CD14-positive monocyte (primary cell): ENCODE results near the gene RNF126. TPM values are rescaled to one million over a fixed set of nuclear protein-coding genes. Genes with fewer than 3 reads are reported as not detected.

Source experiments
- DNase-seq, 3 donors: peaks; one replicate each; pipeline ENCODE4 v3.0.0-alpha.2; 2011 to 2022
- H2AFZ ChIP-seq: 2 replicates; pipeline ENCODE4 v1.6.0; 2012; ENCODE audit warnings: mild to moderate bottlenecking, low read depth, low read length, inconsistent platforms; ENCODE audit not compliant: insufficient read depth, poor library complexity, severe bottlenecking
- H3K27ac ChIP-seq, 2 donors: 1 replicate in 1 of 2; 2 replicates in 1 of 2; pipeline ENCODE4 v1.5.1; 2012 to 2013; ENCODE audit warnings: low read length in 2 of 2, control low read depth in 1 of 2, inconsistent platforms in 1 of 2, low read depth in 1 of 2, mild to moderate bottlenecking in 1 of 2
- H3K27me3 ChIP-seq, 2 donors: one replicate each; pipeline versions ENCODE4 v1.6.0 to v1.6.1; 2011 to 2013; ENCODE audit warnings: low read length in 2 of 2; ENCODE audit not compliant: control insufficient read depth in 2 of 2, insufficient read depth in 2 of 2
- H3K36me3 ChIP-seq, 2 donors: replicated peaks in 1 of 2; 1 replicate in 1 of 2; 2 replicates in 1 of 2; pipeline versions ENCODE4 v1.5.1 to v1.6.1; 2012 to 2013; ENCODE audit warnings: low read length in 2 of 2, control low read depth in 1 of 2, inconsistent platforms in 1 of 2, mild to moderate bottlenecking in 1 of 2; ENCODE audit not compliant: insufficient read depth in 2 of 2, control insufficient read depth in 1 of 2
- H3K4me1 ChIP-seq, 2 donors: 1 replicate in 1 of 2; 2 replicates in 1 of 2; pipeline versions ENCODE4 v1.5.1 to v1.6.1; 2012 to 2013; ENCODE audit warnings: low read length in 2 of 2, control low read depth in 1 of 2, inconsistent platforms in 1 of 2, mild to moderate bottlenecking in 1 of 2, moderate library complexity in 1 of 2; ENCODE audit not compliant: insufficient read depth in 2 of 2, control insufficient read depth in 1 of 2
- H3K4me2 ChIP-seq: replicated peaks from 2 replicates; pipeline ENCODE3; 2012; ENCODE audit warnings: low read length, moderate library complexity, mild to moderate bottlenecking; ENCODE audit not compliant: poor library complexity, severe bottlenecking; ENCODE audit errors: extremely low read depth
- H3K4me3 ChIP-seq, 3 experiments: fragments of 200-600 bp in 1 of 3; sonication (generic) in 1 of 3; replicated peaks in 1 of 3; 1 replicate in 2 of 3; 2 replicates in 1 of 3; pipeline ENCODE4 v1.5.1; 2011 to 2013; ENCODE audit warnings: low read length in 3 of 3, mild to moderate bottlenecking in 3 of 3, control low read depth in 2 of 3, low read depth in 2 of 3, inconsistent platforms in 1 of 3, moderate library complexity in 1 of 3
- H3K79me2 ChIP-seq: 2 replicates; pipeline ENCODE4 v1.6.0; 2012; ENCODE audit warnings: mild to moderate bottlenecking, control low read depth, inconsistent platforms, low read length, moderate library complexity; ENCODE audit not compliant: insufficient read depth
- H3K9ac ChIP-seq: 2 replicates; pipeline ENCODE4 v1.6.0; 2017; ENCODE audit warnings: low read length, mild to moderate bottlenecking; ENCODE audit not compliant: insufficient read depth, poor library complexity, severe bottlenecking
- H3K9me3 ChIP-seq, 2 donors: replicated peaks in 1 of 2; 1 replicate in 1 of 2; 2 replicates in 1 of 2; pipeline versions ENCODE4 v1.5.1 to v1.6.1; 2012 to 2013; ENCODE audit warnings: low read length in 2 of 2, control low read depth in 1 of 2; ENCODE audit not compliant: control insufficient read depth in 1 of 2, insufficient read depth in 1 of 2
- H4K20me1 ChIP-seq: 2 replicates; pipeline ENCODE4 v1.6.0; 2012; ENCODE audit warnings: mild to moderate bottlenecking, low read length, control low read depth, moderate library complexity; ENCODE audit not compliant: insufficient read depth
- H3K27ac Mint-ChIP-seq, 7 donors: one replicate each; pipeline ENCODE4 v1.8.0; 2020; ENCODE audit warnings: mild to moderate bottlenecking in 7 of 7, mixed read lengths in 7 of 7, moderate library complexity in 6 of 7, inconsistent platforms in 2 of 7
- H3K27me3 Mint-ChIP-seq, 3 donors: one replicate each; pipeline ENCODE4 v1.8.0; 2021 to 2022; ENCODE audit warnings: low read depth in 3 of 3, mild to moderate bottlenecking in 3 of 3, mixed read lengths in 3 of 3, moderate library complexity in 3 of 3, inconsistent platforms in 1 of 3
- H3K36me3 Mint-ChIP-seq, 2 donors: one replicate each; pipeline ENCODE4 v1.8.0; 2020; ENCODE audit warnings: mixed read lengths in 2 of 2, inconsistent platforms in 1 of 2, mild to moderate bottlenecking in 1 of 2
- H3K4me1 Mint-ChIP-seq: one replicate; pipeline ENCODE4 v1.8.0; 2020; ENCODE audit warnings: mild to moderate bottlenecking, mixed read lengths
- H3K4me3 Mint-ChIP-seq, 2 donors: one replicate each; pipeline ENCODE4 v1.8.0; 2020; ENCODE audit warnings: mild to moderate bottlenecking in 2 of 2, mixed read lengths in 2 of 2, moderate library complexity in 1 of 2
- H3K9me3 Mint-ChIP-seq, 7 donors: one replicate each; pipeline ENCODE4 v1.8.0; 2020 to 2022; ENCODE audit warnings: mixed read lengths in 7 of 7, mild to moderate bottlenecking in 6 of 7, moderate library complexity in 6 of 7, inconsistent platforms in 2 of 7
- WGBS: methylation state at CpG from one replicate; pipeline ENCODE4 v1.1.5; 2013; ENCODE audit warnings: missing lambda C conversion rate; ENCODE audit not compliant: insufficient coverage; 5-methylcytosine and 5-hydroxymethylcytosine counted together
- intact Hi-C, 2 donors: fragments of 100-400 bp; cut with micrococcal nuclease; formaldehyde crosslinking; loops; one replicate each; pipeline versions ENCODE4 v1.15.0 to v1.15.1; 2023
- polyA plus RNA-seq, 3 donors: library from polyadenylated mRNA; depleted of rRNA in 1 of 3; unstranded in 2 of 3; stranded (reverse) in 1 of 3; fragments of 300-500 nt in 2 of 3; fragments of >200 nt in 1 of 3; fragmentation: Illumina TruSeq in 2 of 3; gene quantifications; 1 replicate in 2 of 3; 2 replicates in 1 of 3; pipeline ENCODE4 v1.2.3, GENCODE V29; 2012 to 2021
- TF ChIP-seq, protein P1 (sequence below): fragments of 200-600 bp; IDR thresholded peaks from one replicate; pipeline ENCODE4 v1.8.0; 2022; ENCODE audit warnings: antibody characterized with exemption, mild to moderate bottlenecking

RNF126 gene
- polyA plus RNA-seq, 3 donors: 29.1 to 51.6 (median 31.6) TPM

DNA sequence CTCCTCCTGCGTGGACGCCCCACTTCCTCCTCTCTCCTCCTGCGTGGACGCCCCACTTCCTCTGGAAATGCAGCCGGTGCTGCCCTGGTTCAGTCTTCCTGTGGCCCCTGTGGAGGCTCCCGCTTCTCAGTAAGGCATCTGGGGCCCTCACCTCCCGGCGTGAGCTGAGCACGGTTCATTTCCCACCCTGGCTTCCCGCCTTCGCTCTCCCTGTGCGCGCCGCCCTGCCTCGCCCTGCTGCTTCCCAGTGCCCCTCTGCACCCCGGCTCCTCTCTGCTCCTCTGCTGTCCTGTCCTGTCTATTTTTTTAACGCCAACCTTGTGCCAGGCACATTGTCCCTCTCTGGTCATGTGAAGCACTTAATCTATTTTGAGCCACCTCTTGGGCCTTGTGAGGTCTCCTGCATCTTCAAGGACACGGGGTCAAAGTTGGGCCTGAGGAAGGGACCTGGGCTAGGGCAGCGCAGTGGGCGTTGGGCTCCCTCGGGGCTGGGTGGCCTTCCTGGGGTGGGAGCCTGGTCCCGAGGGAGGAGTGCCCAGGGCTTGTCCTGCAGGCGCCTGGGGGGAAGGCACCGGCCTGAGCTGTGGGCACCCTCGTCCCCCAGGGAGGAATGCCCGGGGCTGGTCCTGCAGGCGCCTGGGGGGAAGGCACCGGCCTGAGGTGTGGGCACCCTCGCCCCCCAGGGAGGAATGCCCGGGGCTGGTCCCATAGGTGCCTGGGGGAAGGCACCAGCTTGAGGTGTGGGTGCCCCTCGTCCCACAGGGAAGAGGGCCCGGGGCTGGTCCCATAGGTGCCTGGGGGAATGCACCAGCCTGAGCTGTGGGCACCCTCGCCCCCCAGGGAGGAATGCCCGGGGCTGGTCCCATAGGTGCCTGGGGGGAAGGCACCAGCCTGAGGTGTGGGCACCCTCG, 60.4 kb downstream of the RNF126 start:
- Histone ChIP-seq H3K79me2 (no peaks in the 10 kb centered on the region), H3K4me3 (no peak overlapping the region), H3K36me3 (no peaks in the 10 kb centered on the region), H3K9ac (no peak overlapping the region), H3K27ac (no peak overlapping the region), H3K27me3 (no peaks in the 10 kb centered on the region), H2AFZ (no peak overlapping the region), H4K20me1 (no peaks in the 10 kb centered on the region), H3K4me2 (no peak overlapping the region), H3K4me1 (no peaks in the 10 kb centered on the region), H3K9me3 (peaks cover 0 to 19% of the 10 kb centered on the region in 2 donors)
- H3K4me3 Mint-ChIP-seq: no peak overlapping the region
- peaks cover 10 to 16% (median 12%) of the 10 kb centered on the region in 3 donors for H3K27me3 Mint-ChIP-seq
- intact Hi-C loops: no loop called here
- H3K9me3 Mint-ChIP-seq: peaks cover 2 to 25% (median 11%) of the 10 kb centered on the region in 7 donors
- TF ChIP-seq, protein P1, sequence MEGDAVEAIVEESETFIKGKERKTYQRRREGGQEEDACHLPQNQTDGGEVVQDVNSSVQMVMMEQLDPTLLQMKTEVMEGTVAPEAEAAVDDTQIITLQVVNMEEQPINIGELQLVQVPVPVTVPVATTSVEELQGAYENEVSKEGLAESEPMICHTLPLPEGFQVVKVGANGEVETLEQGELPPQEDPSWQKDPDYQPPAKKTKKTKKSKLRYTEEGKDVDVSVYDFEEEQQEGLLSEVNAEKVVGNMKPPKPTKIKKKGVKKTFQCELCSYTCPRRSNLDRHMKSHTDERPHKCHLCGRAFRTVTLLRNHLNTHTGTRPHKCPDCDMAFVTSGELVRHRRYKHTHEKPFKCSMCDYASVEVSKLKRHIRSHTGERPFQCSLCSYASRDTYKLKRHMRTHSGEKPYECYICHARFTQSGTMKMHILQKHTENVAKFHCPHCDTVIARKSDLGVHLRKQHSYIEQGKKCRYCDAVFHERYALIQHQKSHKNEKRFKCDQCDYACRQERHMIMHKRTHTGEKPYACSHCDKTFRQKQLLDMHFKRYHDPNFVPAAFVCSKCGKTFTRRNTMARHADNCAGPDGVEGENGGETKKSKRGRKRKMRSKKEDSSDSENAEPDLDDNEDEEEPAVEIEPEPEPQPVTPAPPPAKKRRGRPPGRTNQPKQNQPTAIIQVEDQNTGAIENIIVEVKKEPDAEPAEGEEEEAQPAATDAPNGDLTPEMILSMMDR: no peak
- WGBS: 74% methylated on average over 33 of the region's 35 CpGs
- H3K36me3 Mint-ChIP-seq: no peaks in the 10 kb centered on the region
- DNase-seq: no peak
- H3K4me1 Mint-ChIP-seq: peaks cover 2% of the 10 kb centered on the region
- no peak overlapping the region for H3K27ac Mint-ChIP-seq

DNA sequence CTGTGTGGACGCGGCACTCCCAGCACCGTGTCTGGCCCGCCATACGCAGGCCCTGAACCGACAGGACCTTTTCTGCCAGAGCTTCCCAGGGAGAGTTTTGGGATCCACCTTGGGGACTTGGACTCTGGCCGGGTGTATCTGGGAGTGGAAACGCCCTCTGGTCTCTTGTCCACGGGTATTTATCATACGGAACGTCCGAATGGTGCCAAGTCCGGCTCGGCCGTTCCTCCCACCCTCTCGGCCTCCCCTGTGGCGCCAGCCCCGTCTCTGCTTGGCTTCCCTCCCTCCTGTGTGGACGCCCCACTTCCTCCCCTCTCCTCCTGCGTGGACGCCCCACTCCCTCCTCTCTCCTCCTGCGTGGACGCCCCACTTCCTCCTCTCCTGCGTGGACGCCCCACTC, 61.2 kb downstream of the RNF126 start:
- Mint-ChIP-seq H3K4me3 (no peak overlapping the region), H3K27ac (no peak overlapping the region), H3K36me3 (no peaks in the 10 kb centered on the region), H3K27me3 (peaks cover 10 to 12% (median 11%) of the 10 kb centered on the region in 3 donors), H3K9me3 (peaks cover 4 to 32% (median 11%) of the 10 kb centered on the region in 7 donors), H3K4me1 (peaks cover 2% of the 10 kb centered on the region)
- H3K4me1 ChIP-seq: no peaks in the 10 kb centered on the region
- H3K4me2 ChIP-seq: no peak overlapping the region
- WGBS: 89% methylated on average over 19 of the region's 25 CpGs
- H3K4me3 ChIP-seq: no peak overlapping the region
- no peaks in the 10 kb centered on the region for H3K27me3 ChIP-seq
- TF ChIP-seq, protein P1: no peak
- DNase-seq: no peak
- no peaks in the 10 kb centered on the region for H3K79me2 ChIP-seq
- H3K9ac ChIP-seq: no peak overlapping the region
- peaks cover 0 to 21% of the 10 kb centered on the region in 2 donors for H3K9me3 ChIP-seq
- no peaks in the 10 kb centered on the region for H3K36me3 ChIP-seq
- H3K27ac ChIP-seq: no peak overlapping the region
- no peaks in the 10 kb centered on the region for H4K20me1 ChIP-seq
- intact Hi-C loops: no loop called here
- no peak overlapping the region for H2AFZ ChIP-seq
